Stimulated activated CD4-positive, alpha-beta T cell treated with anti-CD3 and anti-CD28 coated beads, Interleukin-2, amount 100 ng/mL, for 48 hours (primary cell): ENCODE data around the gene ILF3.
A peak's percentile ranks its signal among the peaks of the same experiment; 100 is the strongest.

Experiments used
- DNase-seq, 2 donors: peaks; one replicate each; pipeline ENCODE4 v3.0.0-alpha.2; 2020

ILF3 gene

DNA sequence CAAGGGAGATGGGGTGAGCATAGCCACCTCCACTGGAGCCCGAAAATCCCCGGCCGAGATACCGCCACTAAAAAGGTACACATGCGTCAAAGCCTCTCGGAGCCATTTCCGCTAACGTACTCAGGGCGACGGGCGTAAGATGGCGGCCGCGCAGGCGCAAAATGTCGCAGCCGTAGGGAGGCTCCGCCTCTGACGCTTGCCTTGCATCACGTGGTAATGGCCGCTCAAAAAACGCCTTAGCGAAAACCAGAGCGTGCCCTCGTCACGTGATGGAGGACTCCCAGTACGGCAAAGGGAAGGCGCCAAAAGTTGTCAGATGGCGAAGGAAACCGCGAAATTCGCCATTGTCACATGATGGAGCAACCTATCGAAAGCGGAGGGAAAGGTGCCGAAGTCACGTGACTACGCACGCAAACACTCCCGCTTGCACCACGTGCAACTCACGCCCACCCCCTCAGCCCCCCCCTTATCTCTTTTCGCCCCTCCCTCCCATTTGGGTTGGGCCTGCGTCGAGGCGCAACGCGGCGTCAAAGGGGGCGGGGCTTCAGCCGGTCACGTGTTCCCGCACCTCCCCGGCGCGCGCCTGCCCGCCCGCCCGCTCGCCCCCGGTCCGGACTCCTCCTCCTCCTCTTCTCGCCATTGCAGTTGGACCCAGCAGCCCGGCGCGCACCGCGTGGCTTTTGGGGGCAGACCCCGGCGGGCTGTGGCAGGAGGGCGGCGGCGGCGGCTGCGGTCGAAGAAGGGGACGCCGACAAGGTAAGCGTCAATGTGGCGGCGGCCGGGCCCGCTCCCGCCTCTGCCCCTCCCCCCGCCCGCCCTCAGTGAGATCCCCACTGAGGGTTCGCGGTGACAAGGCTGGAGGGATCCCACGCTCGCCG is at the start of gene ILF3:
Gene ILF3, plus strand, starts transcription at position 615 of the 878 bp plus-strand sequence. CDS start 16,260 bp downstream, outside the sequence.
- peak; percentile 99 for DNase-seq

DNA sequence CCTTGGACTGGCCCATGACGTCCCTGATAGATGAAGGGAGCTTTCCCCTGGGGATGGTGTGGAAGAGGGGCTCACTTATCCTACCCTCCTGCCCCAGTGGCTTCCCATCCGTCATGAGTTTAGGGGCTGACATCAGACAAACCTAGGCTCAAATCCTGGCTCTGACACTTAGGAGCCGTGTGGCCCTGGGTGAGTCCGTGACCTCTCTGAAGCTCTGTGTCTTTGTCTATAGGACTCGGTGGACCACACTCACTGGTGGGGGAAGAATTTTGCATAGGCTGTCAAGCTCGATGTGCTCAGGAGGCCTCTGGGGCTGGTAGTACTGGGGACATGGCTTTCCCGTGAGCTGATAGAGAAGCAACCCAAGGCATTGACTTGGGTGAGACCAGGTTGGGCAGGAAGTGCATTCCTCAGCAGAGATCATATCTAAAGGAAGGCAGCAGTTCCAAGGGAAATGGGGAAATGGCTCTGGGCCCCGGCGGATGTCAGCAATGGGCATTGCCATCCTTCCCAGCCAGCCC is 49.6 kb upstream of the ILF3 start:
- DNase-seq: no peak

DNA sequence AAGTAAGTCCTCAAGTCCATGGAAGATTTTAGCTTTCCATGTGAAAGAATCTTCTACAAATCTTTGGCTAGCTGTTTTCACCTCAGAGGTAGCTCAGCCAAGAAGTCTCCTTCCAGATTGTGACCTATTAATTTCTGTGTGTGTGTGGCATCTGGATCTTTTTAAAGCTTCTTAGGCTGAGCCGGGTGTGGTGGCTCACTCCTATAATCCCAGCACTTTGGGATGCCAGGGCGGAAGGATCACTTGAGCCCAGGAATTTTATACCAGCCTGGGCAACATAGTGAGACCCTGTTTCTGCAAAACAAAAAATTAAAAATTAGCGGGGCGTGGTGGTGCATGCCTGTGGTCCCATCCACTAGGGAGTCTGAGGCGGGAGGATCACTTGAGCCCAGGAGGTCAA is 42.2 kb upstream of the ILF3 start:
- DNase-seq: no peak

DNA sequence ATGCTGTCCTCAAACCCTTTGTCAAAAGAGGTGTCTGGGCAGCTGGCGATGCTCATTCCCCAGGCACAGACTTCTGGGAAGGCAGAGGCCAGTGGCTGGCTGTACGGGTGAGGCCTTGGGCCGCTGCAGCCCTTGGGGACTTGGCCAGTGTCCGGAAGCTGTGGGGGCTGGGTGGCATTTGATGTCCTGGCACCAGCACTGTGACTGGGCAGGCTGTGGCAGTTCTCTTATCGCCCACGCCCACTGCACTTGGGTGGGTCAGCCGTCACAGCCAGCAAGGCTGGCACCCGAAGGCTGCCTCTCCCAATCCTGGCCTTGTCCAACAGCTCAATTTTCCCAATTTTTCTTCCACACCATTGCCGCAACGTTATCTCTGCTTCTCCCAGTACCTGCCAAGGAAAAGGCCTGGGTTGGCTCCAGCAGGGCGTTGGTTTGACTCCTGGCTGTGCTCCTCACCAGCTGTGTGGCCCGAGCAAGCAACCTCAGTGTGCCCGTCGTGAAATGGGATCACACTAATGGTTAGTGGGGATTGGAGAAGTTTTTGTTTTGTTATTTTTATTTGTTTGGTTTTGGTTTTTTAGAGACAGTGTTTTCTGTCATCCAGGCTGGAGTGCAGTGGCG is 41.5 kb upstream of the ILF3 start:
- DNase-seq: no peak

DNA sequence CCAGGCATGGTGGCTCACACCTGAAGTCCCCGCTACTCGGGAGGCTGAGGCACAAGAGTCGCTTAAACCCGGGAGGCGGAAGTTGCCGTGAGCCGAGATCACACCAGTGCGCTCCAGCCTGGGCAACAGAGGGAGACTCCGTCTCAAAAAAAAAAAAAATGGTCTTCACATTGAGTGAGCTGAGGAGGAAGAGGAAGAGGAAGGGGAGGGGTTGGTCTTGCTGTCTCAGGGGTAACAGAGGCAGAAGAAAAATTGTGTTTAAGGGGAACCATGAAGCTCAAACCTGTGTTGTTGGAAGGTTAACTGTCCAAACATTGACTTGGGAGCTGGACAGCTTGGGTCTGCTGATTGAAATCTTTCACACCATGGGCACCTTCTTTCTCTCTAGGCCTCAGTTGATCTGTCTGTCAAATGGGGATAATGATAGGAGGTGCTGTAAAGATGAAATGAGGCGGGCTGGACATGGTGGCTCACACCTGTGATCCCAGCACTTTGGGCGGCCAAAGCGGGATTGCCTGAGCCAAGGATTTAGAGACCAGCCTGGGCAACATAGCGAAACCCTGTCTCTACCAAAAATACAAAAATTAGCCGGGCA is 38.6 kb upstream of the ILF3 start:
- no peak for DNase-seq

DNA sequence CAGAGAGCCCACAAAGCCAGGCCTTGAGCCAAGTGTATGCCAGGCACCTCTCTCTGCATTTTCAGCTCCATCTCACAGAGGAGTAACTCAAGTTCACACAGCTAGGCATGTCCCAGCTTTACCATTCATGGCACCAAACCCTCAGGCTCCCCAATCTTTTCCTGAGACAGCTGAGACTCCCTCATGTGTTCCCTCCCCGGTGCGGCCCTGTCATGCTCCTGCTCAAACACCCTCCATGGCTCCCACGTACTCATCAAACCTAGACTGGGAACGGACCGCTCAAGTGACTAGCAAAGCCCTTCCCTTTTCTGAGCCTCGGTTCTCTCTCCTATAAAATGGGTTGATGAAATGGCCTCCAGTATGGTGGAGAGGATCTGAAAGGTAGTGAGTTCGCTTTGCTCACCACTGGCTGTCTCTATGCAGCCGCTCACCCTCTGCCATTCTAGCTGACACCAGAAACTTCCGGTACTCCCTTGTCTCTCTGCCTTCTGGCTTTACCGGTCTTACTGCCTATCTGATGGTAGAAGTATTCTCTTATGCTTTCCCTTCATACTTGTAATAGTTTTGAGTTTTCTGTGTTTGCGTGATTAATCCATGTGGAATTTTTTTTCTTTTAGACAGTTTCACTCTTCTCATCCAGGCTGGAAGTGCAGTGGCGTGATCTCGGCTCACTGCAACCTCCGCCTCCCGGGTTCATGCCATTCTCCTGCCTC is 36.6 kb upstream of the ILF3 start:
- no peak for DNase-seq

DNA sequence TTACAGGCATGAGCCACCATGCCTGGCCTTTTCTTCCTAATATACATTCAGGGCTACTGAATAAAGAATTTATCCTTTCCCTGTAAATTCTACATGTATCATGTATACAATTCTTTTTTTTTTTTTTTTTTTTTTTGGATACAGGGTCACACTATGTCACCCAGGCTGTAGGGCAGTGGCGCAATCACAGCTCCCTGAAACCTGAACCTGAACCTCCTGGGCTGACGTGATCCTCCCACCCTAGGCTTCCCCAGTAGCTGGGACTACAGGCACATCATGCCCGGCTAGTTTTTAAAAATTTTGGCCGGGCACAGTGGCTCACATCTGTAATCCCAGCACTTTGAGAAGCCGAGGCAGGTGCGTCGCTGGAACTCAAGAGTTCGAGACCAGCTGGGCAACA is 35.3 kb upstream of the ILF3 start:
- DNase-seq: no peak

DNA sequence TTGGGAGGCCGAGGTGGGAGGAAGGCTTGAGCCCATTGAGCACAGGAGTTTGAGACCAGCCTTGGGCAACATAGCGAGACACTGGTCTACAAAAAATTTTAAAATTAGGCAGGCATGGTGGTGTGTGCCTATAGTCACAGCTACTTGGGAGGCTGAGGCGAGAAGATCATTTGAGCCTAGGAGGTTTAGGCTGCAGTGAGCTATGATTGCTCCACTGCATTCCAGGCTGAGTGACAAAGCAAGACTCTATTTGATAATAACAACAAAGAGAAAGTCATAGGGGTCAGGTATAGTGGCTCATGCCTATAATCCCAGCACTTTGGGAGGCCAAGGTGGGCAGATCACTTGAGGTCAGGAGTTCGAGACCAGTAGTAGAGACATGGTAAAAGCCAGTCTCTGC is 33.4 kb upstream of the ILF3 start:
- DNase-seq: no peak

DNA sequence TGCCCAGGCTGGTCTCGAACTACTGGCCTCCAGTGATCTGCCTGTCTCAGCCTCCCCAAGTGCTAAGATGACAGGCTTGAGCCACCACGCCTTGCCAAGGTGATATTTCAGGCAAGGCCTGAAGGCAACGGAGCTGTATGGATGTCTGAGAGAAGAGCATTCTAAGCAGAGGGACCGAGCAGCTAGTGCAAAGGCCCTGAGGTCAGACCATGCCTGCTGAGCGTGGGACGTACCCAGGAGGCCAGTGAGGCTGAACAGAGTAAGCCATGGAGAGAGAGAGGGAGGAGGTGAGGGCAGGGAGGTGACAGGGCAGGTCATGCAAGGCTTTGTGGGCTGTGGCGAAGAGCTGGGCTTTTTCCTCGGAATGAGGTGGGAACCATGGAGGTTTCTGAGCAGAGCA is 32.2 kb upstream of the ILF3 start:
- DNase-seq: no peak

DNA sequence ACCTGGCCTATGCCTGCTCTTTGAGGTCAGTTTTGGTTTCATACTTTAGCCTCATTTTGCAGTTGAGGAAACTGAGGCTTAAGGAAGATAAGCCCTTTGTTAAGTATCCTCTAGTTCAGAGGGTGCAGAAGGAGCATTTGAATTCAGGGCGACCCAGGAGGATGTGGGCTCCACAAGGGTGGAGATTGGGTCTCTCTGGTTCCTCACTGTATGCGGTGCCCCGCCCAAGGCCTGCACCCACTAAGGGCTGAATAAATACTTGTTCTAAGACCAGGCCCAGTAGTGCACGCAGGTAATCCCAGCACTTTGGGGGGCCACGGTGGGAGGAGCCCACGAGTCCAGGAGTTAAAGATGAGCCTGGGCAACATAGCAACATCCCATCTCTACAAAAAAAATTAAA is 29.6 kb upstream of the ILF3 start:
- no peak for DNase-seq

DNA sequence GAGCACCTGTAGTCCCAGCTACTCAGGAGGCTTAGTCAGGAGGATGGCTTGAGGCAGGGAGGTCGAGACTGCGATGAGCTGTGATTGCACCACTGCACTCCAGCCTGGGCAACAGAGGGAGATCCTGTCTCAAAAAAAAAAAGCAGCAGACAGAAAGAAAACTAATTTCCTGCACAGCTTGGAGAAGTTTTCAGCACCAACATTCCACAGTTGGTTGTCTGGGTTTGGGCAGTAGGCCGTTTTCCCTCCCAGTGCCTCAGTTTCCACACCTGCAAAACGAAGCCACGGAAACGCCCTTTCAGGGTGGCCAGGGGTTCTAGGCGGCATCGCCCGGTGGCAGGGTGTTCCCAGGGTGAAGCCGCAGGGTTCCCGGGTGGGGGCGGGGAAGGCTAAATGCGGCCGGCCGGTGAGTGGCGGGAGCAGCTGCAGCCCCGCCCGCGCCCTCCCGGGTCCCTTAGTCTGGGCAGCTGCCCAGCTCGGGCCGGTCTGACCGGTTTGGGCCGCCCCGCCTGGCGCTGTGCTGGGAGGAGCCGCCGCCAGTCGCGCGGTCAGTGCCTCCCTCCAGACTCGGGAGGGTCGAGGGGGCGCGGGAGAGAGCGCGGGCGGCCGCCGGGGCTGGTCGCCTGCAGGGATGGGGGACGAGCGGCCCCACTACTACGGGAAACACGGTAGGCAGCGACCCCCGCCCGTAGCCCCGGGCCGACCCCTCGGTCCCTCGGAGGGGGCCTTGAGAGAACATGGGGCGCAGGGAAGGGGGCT is 29.0 kb upstream of the ILF3 start, which contains the start of gene SLC44A2:
Gene SLC44A2, plus strand, starts transcription at position 551 of the 759 bp plus-strand sequence. Its CDS starts 81 bp downstream, at position 632.
- DNase-seq: no peak

DNA sequence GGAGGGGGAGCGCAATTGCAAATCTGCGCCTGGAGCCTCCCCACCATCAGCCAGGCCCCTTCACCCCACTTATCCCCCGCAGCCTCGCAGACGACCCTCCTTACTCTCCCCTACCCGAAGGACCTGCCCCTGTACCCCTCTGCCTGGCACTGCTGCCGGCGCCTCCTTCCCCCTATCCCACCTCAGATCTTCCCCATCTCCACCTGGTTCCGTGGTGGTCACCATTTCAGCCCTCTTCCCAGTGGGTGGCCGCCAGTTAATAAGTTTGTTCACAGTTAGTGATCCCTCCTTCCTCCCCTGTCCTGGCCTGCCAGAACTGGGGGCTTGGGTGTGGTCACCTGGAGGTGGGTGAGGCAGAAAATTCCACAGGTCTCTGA is 28.4 kb upstream of the ILF3 start:
- DNase-seq: no peak

DNA sequence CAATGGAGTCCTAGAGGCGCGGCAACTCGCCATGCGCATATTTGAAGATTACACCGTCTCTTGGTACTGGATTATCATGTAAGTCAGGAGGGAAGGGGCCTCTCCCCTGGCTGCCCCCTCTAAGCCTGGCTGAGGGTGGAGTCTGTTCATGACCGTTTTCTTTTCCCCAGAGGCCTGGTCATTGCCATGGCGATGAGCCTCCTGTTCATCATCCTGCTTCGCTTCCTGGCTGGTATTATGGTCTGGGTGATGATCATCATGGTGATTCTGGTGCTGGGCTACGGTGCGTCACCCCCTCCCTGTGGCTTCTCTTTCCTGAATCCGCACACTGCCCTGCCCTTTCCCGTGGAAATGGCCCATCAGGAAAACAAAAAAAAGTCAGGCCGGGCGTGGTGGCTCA is 22.3 kb upstream of the ILF3 start:
- DNase-seq: no peak

DNA sequence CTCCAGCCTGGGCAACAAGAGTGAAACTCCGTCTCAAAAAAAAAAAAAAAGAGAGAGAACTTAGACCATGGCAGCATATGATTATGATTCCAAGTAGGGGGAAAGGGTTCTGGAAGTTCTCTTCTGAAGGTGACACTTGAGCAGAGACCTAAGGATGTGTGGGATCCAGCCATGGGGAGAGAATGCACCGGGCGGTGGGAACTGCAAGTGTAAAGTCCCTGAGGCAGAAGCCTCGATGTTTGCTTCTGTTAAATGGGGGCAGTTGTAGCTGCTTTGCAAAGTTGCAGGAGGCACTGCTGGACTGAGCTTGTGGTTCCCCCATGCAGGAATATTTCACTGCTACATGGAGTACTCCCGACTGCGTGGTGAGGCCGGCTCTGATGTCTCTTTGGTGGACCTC is 19.7 kb upstream of the ILF3 start:
- no peak for DNase-seq

DNA sequence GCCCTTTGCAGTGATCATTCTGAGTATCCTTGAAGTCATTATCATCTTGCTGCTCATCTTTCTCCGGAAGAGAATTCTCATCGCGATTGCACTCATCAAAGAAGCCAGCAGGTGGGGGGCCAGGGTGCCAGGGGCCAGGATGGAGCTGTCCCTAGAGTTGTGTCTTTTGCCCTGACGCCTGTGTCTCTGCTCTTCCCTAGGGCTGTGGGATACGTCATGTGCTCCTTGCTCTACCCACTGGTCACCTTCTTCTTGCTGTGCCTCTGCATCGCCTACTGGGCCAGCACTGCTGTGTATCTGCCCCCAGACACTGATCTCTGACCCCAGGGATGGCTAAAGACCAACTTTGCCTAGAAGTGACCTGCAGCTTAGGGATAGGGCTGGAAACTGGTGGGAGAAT is 19.2 kb upstream of the ILF3 start:
- no peak for DNase-seq

DNA sequence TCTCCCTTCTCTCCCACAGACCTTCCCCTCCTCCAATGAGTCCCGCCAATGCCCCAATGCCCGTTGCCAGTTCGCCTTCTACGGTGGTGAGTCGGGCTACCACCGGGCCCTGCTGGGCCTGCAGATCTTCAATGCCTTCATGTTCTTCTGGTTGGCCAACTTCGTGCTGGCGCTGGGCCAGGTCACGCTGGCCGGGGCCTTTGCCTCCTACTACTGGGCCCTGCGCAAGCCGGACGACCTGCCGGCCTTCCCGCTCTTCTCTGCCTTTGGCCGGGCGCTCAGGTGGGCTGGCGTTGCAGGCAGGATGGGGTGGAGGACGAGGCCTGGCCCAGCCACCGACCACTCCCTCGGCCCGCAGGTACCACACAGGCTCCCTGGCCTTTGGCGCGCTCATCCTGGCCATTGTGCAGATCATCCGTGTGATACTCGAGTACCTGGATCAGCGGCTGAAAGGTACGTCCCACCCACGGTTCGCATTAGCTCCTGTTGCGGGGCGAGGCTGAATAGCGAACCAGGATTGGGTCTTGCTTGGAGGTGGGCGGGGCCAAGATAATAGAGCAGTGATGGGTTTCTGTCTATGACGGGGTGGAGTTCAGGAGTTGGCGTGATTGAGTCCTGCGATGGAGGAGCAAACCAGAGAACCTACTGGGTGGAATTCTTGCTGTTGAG is 17.7 kb upstream of the ILF3 start:
- no peak for DNase-seq

DNA sequence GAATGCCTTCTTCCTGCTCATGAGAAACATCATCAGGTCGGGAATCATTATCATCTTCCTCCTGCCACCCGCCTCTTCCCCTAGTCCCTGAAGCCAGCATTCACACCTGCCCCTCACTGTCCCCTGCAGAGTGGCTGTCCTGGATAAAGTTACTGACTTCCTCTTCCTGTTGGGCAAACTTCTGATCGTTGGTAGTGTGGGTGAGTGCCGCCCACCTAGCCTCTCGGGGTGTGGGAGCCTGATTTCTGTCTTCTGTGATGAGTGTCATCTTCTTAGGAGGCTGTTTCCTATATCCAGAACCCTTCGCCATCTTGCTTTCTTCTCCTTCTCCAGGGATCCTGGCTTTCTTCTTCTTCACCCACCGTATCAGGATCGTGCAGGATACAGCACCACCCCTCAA is 16.3 kb upstream of the ILF3 start:
- no peak for DNase-seq

DNA sequence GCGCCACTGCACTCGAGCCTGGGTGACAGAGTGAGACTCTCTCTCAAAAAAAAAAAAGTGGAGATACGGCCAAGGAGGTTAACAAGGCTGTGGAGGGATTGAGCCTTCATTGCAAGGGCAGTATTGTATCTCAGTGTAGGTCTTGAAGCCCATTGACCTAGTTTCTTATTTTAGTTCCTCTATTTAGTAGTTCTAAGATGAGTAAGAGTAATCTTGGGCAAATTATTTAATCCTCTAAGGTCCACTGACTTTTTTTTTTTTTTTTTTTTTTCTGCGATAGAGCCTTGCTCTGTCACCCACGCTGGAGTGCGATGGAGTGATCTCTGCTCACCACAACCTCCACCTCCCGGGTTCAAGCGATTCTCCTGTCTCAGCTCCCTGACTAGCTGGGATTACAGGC is 14.3 kb upstream of the ILF3 start:
- DNase-seq: no peak

DNA sequence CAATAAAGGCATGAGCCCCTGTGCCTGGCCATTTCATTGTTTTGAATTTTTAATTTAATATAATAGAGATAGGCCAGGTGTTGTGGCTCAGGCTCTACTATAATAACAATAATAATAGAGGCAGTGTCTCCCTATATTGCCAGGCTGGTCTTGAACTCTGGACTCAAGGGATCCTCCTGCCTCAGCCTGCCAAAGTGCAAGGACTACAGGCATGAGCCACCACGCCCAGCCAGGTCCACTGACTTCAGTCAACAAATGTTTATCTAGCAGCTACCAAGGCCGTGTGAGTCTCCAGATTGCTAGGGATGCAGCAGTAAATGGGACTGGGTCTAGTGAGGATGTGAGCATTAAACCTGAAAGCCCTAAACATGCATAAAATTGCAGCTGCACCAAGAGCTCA is 13.8 kb upstream of the ILF3 start:
- no peak for DNase-seq

DNA sequence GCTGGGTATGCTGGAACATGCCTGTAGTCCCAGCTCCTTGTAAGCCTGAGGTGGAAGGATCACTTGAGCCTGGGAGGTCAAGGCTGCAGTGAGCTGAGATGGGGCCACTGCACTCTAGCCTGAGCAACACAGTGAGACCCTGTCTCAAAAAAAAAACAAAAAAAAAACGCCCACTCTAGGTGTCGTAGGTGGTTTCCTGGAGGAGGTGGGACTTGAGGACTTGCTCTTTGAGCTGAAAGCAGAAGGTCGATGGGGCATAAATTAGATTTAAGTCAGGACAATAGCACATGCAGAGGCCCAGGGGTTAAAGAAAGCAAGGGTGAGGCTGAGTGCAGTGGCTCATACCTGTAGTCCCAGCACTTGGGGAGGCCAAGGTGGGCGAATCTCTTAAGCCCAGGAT is 12.9 kb upstream of the ILF3 start:
- no peak for DNase-seq

DNA sequence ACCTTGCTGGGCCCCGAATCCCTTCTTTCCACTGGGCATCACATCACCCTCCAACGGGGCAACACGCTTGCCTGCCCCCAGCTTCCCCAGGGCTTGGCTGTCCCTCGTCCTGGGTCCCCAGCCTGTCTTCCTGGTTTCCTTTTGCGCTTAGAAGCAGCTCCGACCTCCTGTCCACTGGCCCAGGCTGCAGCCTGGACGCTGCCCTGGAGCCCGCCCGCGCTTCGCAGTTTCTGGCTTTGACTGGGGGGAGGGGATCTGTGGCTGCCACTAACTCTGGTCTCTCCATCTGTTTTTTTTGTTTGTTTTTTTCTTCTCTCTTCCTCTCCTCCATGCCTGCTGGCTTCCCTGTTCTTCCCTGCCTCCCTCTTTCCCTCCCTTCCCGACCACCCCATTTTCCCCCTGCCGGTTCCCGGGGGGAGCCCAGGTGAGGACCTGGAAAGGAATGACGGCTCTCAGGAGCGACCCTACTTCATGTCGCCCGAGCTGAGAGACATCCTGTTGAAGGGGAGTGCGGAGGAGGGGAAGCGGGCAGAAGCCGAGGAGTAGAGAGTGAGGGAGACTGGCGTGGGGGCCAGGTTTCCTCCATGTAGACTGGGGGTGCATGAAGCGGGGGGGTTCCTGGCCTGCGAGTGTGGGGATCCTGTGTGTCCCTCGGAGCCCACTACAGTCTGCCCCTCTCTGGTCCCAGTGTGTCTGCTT is 11.5 kb upstream of the ILF3 start:
- no peak for DNase-seq
